ENCODE data around the gene ZNF682.
"Not testable (repeated sequence)": the region's sequence is repeated elsewhere in the genome, so short reads cannot be mapped to it uniquely, and the experiment has no call there.

The ZNF682 gene

DNA sequence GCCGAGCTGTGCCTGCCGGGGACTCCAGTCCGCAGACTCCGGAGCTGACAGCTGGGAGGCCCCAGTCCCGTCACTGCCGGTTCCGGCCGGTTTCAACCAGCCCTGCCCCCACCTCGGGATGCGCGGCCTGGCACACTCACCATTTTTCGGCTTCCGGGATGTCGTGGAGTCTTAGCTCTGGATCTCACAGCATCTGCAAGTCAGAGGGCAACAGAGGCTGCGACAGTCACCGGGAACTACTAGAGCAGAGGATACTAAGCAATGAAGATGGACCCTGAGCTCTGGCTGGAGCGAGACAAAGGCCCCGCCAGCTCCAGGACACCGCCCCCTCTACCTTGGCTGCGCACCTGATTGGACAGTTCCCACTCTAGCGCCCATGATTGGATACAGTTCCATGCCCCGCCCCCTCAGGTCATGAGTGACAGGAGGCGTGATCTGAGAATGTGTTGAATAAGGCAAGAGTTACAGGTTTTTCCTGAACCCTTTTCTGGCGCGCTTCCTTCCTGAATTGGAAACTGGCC lies at the start of gene ZNF682:
Gene ZNF682, minus strand, starts transcription at position 303 of the 521 bp plus-strand sequence. Its CDS starts 160 bp downstream, at position 143.
- peak; percentile 95 for DNase-seq

DNA sequence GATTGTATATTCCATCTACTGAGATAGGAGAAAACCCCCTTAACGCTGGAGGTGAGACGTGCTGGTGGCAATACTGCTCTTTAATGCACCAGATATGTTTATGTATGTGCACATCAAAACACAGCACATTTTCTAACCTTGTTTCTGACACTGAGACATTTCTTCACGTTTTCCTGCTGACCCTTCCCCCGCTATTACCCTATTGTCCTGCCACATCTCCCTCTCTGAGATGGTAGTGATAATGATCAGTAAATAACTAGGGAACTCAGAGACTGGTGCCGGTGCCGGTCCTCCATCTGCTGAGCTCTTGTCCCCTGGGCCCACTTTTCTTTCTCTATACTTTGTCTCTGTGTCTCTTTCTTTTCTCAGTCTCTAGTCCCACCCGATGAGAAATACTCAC lies 43.6 kb upstream of the ZNF682 start:
- not testable (repeated sequence) for DNase-seq

DNA sequence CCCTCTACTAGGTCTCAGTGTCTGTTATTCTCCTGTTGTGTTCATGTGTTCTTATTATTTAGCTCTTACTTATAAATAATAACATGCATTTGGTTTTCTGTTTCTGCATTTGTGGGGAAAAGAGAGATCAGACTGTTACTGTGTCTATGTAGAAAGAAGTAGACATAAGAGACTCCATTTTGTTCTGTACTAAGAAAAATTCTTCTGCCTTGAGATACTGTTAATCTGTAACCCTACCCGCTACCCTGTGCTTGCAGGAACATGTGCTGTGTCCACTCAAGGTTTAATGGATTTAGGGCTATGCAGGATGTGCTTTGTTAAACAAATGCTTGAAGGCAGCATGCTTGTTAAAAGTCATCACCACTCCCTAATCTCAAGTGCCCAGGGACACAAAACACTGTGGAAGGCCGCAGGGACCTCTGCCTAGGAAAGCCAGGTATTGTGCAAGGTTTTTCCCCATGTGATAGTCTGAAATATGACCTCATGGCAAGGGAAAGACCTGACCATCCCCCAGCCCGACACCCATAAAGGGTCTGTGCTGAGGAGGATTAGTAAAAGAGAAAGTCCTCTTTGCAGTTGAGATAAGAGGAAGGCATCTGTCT lies 43.0 kb upstream of the ZNF682 start:
- DNase-seq = not testable (repeated sequence)

DNA sequence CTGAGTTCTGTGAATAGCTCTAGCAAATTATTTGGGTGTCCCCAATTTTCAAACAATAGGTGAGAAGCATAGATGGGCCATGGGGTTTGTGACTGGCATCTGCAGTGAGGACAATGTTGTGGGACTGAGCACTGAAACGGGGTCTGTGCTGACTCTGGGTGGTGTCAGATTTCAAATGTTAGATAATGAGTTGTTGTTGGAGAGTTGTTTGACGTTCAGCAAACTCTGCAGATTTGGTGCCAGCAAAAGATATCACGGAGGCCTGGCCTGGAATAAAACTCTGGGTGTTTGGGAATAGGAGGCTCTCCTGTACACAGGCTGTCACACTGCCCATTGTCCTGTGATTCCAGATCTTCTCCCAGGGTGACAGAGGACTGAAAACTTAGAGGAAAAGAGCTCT lies 41.4 kb upstream of the ZNF682 start:
- DNase-seq = no peak

DNA sequence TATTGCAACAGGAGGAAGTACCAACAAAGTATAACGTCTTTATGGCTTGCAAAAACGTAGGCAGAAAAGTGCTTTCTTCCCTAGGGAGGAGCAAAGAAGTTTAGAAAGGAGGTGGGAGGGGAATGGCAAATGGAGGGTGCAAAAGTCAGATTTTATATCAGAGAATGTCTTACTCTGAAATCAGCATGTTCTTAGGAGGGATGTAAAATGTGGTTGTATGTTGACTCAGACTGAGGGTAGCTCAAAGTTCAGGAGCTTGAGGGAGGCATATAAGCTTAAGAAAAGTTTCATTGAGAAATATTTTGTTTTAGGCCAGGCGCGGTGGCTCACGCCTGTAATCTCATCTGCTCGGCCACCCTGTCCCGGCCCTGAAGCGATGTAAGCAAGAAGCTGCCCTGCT lies 40.2 kb upstream of the ZNF682 start:
- no peak for DNase-seq

- DNase-seq = peak; percentile 21
Observed at GRCh38 chr19:20078581-20079031, 39.3 kb upstream of the ZNF682 start.

DNA sequence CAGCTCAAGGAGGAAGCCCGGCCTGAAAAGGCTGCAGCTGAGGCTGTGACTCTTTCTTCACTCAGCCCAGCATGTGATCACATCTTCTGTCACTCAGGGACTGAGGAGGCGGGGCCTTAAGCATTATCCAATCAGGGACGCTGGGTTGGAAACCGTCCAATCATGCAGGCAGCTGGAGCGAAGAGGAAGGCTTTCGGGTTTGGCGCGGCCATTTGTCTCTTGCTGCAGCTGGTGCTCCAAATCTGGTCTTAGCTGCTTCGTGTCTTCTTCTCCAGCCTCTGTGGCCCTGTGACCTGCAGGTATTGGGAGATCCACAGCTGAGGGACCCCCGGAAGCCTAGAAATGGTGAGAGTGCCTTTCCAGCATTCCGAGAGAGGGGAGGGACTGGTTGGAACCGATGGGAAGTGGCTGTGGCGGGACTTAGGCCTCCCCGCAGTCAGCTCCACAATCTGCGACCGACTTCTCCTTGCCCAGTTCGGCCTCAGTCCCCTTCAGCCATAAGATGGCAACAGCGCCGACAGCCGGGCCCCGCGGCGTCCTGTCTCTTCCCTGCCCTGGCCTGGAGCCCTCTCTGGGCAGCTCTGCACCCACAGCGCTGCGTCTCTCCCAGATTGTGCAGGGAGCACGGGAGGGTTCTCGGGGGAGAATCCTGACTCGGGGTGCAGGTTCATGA lies 38.6 kb upstream of the ZNF682 start, which contains the start of gene ZNF90:
Gene ZNF90, plus strand, starts transcription at position 210 of the 673 bp plus-strand sequence. Its CDS starts 133 bp downstream, at position 343.
- peak; percentile 96 for DNase-seq

DNA sequence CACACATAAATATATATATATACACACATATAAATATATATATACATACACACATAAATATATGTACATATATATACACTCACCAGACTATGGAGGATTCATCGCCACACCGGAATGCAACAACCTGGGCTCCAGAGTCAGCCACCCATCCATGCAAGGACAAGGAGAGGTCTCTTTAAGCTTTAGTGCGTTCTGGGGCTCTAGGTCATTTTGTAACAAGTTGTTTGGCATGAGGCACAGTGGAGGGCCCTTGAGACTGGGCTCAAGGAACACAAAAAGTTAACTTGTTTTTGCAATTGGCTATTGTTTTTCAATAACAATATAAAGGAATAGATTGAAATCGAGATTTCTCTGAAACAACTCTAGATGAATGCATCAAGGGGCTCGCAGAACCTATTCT lies 33.6 kb upstream of the ZNF682 start:
- no peak for DNase-seq

- no peak for DNase-seq
Observed at GRCh38 chr19:20070691-20071090, 31.4 kb upstream of the ZNF682 start.

- DNase-seq = not testable (repeated sequence)
Observed at GRCh38 chr19:20068559-20068958, 29.3 kb upstream of the ZNF682 start.

DNA sequence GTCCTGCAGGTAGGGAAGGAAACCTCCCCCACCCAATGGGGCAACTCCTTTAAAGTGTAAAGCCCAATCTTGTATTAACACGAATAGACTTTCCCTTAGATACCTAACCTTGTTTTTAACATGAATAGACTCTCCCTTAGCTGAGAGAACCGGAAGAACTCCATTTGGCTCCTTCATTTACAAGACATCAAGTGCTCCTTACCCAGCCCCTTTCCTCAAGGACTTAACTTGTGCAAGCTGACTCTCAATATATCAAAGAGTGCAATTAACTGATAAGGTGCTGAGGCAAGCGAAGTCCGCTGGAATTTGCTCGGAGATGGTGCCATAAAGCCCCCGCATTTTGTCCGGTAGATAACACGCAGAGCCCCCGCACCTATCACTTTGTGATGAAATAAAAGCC lies 28.6 kb upstream of the ZNF682 start:
- DNase-seq = no peak

DNA sequence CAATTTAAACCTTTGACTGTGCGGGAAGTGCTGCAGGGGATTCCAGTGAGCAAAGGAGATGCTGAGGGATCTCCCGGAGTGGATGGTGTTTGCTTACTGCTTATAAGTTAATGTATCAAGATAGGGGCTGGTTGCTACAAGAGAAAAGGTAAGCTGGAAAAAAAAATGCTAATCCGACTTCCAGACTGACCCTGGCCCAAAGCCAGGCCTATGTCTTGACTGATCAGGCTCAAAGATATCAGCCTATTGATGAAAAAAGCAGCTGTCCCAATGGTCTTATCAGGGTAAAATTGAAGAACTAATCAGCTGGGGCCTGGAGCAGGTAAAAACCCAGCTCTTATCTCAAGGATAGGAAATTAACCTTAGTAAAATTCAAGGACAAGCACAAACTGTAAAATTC lies 27.6 kb upstream of the ZNF682 start:
- DNase-seq = no peak

GRCh38 chr19:20060282-20060681 lies 21.0 kb upstream of the ZNF682 start:
- no peak for DNase-seq

DNA sequence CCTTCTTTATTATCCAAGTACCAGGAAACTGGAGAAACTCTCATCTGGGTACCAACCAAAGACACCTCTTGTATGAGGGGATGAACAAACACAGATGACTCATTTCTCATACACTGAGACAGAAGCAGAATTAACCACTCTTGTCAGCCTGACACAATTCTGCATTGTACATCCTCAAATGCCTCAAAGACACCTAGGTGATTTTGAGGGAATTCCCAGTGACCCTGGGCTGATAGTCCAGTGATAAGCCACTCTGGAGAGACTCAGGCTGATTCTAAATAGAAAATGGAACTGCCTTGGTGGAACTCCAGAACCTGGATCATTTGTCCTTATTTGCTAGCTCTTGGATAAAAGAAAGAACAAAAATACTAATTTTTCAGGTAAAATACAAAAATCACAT lies 19.4 kb upstream of the ZNF682 start:
- not testable (repeated sequence) for DNase-seq

DNA sequence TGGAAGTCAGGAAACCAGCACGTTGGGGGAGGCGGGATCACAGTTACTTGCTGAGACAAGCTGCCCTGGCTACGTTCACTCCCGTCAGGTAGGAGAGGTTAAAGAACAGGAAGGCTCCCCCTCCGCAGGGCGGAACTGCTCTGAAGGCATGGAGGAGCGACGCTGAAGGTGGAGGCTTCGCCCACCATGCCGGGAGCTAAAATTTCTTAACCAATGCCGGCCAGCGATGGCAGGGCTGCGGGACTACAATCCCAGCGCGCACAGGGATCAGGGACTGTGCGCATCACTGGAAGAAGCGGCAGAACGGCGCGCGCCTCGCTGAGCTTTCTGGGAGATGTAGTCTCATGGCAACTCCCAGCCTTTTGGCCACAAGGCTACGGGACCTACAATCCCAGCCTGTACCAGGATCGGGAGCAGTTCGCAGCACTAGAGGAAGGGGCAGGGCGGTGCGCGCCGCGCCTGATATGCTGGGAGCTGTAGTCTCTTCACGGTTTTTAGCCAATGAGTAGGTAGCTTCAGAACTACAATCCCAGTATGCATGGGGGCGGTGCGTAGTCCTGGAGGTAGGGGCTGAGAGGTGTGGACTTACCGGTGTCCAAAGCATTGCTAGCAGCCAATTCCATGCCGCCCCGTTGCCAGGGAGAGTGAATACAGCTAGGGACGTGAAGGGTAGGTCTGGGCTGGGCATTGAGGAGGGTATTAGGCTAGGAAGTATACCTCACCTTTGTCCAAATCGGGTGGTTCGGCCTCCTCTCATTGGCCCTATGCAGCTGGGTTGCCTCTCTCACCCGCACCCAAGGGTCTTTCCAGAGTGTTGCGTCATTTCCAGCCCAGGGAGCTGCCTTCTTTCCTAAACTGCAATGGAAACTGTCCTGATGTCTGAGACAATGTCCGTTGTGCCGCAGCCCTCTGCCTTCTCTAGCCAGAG lies 12.8 kb upstream of the ZNF682 start:
- peak; percentile 98 for DNase-seq

- DNase-seq = not testable (repeated sequence)
Observed at GRCh38 chr19:20045742-20046141, 6.4 kb upstream of the ZNF682 start.

- DNase-seq = no peak
Observed at GRCh38 chr19:20044663-20045062, 5.4 kb upstream of the ZNF682 start.

GRCh38 chr19:20038358-20039202 lies 725 bp downstream of the ZNF682 start:
- DNase-seq = no peak

- no peak for DNase-seq
Observed at GRCh38 chr19:20035935-20036334, 3.4 kb downstream of the ZNF682 start.

DNA sequence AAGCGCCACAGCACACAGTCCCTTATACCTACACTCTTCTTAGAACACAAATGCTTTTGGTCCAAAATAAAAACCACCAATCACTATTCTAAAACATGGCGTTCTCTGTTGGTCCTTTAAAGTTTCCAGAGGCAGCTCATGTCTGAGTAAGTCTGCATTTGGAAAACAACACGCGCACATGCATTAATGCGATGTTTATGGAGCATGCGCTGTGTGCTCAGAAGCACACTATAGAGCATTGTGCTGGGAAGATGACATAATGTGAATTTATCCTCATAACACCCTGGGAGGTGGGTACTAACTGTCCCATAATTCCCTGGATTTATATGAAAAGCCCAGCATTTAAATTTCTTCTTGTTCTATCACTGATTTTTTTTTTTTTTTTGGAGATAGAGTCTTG lies 10.7 kb downstream of the ZNF682 start:
- no peak for DNase-seq

- DNase-seq = no peak
Observed at GRCh38 chr19:20005741-20006140, 33.6 kb downstream of the ZNF682 start.

GRCh38 chr19:19997656-19998268 lies 41.5 kb downstream of the ZNF682 start:
- DNase-seq = no peak

All from fibroblast of upper back skin (primary cell).